Ramos (cell line): Measurements from ENCODE around the gene TSPAN2.

Source experiments
- in situ Hi-C: fragments of 300-500 bp; cut with MboI; formaldehyde crosslinking; loops from one replicate; pipeline ENCODE4 v1.14.3; 2022; ENCODE audit warnings: low sequenced_read_pairs; ENCODE audit not compliant: unreplicated experiment

The TSPAN2 gene

GRCh38 chr1:115115521-115116161 is 26.3 kb upstream of the TSPAN2 start:
- in situ Hi-C loops: no loop called here

GRCh38 chr1:115114308-115114707 is 25.0 kb upstream of the TSPAN2 start:
- in situ Hi-C loops: loop anchor here (5.0 kb wide), 1 partner anchor 137 kb away; no protein-coding TSS in a partner anchor

- in situ Hi-C loops: loop anchor here (5.0 kb wide), 1 partner anchor 136 kb away; no protein-coding TSS in a partner anchor
These were observed 24.5 kb upstream of the TSPAN2 start for GRCh38 chr1:115113766-115114165.

- in situ Hi-C loops: loop anchor here (5.0 kb wide), 1 partner anchor 135 kb away; no protein-coding TSS in a partner anchor
These were observed 23.4 kb upstream of the TSPAN2 start for GRCh38 chr1:115112496-115113375.

- in situ Hi-C loops: no loop called here
These were observed 18.4 kb upstream of the TSPAN2 start for GRCh38 chr1:115107516-115108260.

GRCh38 chr1:115105831-115106230 is 16.5 kb upstream of the TSPAN2 start:
- in situ Hi-C loops: no loop called here

GRCh38 chr1:115099693-115100050 is 10.4 kb upstream of the TSPAN2 start:
- in situ Hi-C loops: no loop called here

GRCh38 chr1:115098979-115099692 is 9.8 kb upstream of the TSPAN2 start:
- in situ Hi-C loops: no loop called here

- in situ Hi-C loops: no loop called here
These were observed 2.9 kb upstream of the TSPAN2 start for GRCh38 chr1:115092175-115092574.

GRCh38 chr1:115091572-115091971 is 2.3 kb upstream of the TSPAN2 start:
- in situ Hi-C loops: no loop called here

- in situ Hi-C loops: no loop called here
These were observed 1.7 kb upstream of the TSPAN2 start for GRCh38 chr1:115090956-115091355.

- in situ Hi-C loops: no loop called here
These were observed 1.2 kb upstream of the TSPAN2 start for GRCh38 chr1:115090540-115090939.

- in situ Hi-C loops: no loop called here
These were observed 835 bp upstream of the TSPAN2 start for GRCh38 chr1:115090186-115090490.

GRCh38 chr1:115088871-115089419 is 358 bp downstream of the TSPAN2 start:
- in situ Hi-C loops: no loop called here

GRCh38 chr1:115088115-115088778 is 1.1 kb downstream of the TSPAN2 start:
- in situ Hi-C loops: no loop called here

- in situ Hi-C loops: no loop called here
These were observed 3.0 kb downstream of the TSPAN2 start for GRCh38 chr1:115086176-115086830.

- in situ Hi-C loops: no loop called here
These were observed 4.3 kb downstream of the TSPAN2 start for GRCh38 chr1:115084902-115085511.

- in situ Hi-C loops: no loop called here
These were observed 6.4 kb downstream of the TSPAN2 start for GRCh38 chr1:115082949-115083348.

- in situ Hi-C loops: no loop called here
These were observed 10.6 kb downstream of the TSPAN2 start for GRCh38 chr1:115078708-115079107.
